Hematopoietic multipotent progenitor cell treated with erythropoietin and hydrocortisone succinate and interleukin-3 and kit ligand, for 8 days (in vitro differentiated cells): ENCODE measurements around the gene SERP1.
A peak's percentile ranks its signal among the peaks of the same experiment; 100 is the strongest.
"Not testable (repeated sequence)": the region's sequence is repeated elsewhere in the genome, so short reads cannot be mapped to it uniquely, and the experiment has no call there.

Experiments used
- DNase-seq: peaks from one replicate; pipeline ENCODE4 v3.0.0-alpha.2; 2015

Gene SERP1

DNA sequence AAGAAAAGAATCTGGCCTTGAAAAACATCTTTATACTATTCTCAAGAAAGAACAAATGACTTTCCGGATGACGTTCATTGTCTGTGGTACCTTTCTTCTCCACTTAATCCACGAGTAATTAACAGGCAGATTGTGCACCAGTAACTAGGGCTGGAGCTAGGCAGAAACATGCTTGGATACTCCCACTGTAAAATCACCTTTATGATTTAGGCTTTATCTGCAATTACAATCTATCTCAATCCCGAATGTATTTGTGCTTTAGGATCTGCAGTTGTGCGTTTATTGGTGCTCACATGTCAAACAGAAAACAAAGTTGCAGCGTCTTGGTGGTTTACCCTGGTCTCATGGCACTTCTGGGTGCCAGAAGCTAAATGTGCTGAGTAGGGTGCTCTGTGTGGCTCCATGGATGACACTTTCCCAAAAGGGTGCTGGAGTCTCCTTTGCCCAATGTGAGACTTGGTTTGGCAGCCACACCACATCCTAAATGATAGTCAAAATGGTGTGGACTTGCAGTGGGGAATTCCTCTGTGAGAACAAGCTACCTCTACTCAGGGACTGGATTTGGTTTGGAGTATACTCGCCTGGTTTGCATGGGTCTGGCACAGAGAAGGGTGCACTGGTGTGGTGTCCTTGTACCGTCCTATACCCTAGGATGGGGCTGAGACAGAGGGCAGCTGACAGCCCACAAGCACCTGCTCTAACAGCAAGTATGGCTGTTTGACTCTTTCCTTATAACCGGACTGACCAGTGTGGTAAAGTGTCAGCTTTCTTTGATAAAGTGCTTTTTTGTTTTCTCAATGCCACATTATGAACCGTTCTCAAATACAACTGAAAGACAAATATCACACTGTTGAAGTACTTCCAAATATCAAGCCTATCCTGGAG lies 7.7 kb downstream of the SERP1 start:
- no peak for DNase-seq

DNA sequence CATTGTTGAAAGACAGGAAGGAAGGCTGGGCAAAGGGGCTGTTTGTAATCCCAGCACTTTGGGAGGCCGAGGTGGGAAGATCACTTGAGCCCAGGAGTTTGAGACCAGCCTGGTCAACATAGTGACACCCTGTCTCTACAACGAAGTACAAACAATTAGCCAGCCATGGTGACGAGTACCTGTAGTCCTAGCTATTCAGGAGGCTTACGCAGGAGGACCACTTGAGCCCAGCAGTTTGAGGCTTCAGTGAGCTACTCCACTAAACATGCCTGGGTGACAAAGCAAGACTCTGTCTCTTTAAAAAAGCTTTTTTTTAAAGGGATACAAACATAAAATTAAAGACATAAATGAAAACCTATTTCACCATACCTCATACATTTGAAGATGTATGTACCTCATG lies 11.1 kb downstream of the SERP1 start:
- no peak for DNase-seq

DNA sequence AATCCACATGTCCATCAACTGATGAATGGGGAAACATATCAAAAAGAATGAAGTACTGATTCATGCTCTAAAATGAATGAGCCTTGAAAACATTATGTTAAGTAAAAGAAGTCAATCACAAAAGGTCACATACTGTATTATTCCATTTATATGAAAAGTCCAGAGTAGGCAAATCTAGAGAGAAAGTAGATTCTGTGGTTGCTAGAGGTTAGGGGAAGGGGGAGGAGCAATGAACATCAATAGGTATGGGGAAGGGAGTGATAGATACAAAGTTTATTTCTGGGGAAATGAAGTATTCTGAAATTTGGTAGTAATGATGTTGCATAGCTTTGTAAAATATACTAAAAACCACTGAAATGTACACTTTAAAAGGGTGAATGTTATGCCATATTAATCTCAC lies 14.5 kb downstream of the SERP1 start:
- no peak for DNase-seq

DNA sequence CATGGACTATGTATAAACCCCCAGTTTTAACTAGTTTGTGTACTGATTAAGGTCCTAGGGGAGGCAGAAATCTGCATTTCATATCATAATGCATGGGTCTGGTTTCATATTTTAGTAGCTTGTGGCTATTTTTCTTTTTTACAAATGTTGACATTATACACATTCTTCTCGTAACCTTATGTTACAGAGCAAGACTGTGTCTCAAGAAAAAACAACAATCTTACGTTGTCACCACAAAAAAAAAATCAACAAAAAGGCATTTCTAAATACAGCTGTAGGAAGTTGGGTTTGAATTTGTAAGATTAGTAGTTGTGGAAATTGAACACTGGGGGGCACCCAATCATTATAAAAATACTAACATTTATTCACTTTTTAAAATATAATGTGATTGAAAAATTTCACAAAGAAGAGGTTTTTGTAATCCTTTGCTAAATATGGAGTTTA lies 17.9 kb downstream of the SERP1 start:
- peak; percentile 54 for DNase-seq

DNA sequence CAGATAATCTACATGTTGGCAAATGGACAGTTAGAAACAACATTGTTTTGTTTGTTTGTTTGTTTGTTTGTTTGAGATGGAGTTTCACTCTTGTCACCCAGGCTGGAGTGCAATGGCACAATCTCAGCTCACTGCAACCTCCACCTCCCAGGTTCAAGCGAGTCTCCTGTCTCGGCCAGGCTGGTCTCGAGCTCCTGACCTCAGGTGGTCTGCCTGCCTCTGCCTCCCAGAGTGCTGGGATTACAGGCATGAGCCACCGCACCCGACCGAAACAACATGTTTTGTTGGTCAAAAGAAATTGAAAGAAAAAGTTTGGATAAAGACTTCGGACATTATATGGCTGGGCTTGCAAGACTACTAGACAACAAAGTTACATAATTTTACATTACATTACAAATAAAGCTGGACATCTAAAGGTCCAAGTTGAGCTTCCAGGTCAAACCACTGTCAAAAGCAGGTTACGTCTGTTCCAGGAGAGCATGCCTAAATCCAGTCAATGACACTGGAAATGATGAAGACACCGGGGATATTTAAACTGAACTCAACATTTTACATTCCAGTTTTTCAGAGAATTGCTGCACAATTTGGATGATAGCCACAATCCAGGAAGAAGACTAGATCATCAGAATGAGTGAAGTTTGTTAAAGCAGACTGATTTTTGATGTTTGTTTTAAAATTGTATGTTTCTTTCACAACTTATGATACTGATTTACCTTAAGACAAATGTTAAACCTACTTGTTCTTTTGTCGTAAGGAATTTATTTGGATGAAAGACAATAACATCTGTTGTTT lies 18.6 kb downstream of the SERP1 start:
- no peak for DNase-seq

DNA sequence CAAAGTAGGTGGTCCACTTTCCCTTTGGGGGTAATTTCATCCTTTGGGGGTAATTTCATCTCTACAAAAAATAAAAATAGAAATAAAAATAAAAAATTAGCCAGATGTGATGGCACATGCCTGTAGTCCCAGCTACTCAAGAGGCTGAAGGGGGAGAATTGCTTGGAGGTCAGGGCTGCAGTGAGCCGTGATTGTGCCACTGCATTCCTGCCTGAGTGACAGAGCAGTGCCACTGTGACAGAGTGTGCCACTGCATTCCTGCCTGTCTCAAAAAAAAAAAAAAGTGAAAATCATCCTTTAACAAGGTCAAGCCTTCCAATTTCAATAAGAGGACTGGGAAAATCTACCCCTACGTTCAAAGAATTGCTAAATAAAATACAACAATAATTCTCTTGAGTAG lies 22.8 kb downstream of the SERP1 start:
- no peak for DNase-seq

DNA sequence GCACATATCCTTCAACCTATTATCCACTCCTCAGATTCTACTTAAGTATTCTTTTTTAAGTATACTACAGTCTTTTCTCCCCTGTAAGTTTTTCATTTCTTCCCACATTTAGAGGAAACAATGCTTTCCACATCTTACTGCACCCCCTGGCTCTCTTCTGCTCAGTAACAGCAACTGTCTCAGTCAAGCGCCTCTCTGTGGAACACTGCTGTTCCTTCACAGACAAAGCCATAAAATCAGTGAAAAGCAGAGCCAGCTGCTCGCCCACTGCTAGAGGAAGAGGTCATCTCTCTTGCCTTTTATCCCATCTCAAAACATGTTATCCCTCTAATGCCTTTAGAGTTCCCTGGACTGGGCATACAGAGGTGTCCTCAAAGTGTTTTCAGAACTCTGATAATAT lies 24.8 kb downstream of the SERP1 start:
- no peak for DNase-seq

GRCh38 chr3:150520408-150520807 lies 25.9 kb downstream of the SERP1 start:
- DNase-seq, result no peak

GRCh38 chr3:150519026-150519425 lies 27.3 kb downstream of the SERP1 start:
- no peak for DNase-seq

DNA sequence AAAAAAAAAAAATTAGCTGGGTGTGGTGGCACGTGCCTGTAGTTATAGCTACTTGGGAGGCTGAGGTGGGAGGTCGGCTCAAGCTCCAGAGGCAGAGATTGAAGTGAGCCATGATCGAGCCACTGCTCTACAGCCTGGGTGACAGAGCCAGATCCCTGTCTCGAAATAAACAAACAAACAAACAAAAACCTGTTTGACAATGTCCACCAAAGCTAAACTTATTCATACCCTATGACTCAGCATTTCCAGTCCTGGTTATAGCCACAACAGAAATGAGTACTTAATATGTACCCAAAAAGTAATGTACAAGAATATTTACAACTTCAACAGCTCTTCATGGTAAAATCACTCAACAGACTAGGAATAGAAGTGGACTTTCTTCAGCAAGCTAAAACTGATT lies 31.1 kb downstream of the SERP1 start:
- DNase-seq, result no peak

- DNase-seq, result no peak
Observed at GRCh38 chr3:150511122-150511821, 35.0 kb downstream of the SERP1 start.

DNA sequence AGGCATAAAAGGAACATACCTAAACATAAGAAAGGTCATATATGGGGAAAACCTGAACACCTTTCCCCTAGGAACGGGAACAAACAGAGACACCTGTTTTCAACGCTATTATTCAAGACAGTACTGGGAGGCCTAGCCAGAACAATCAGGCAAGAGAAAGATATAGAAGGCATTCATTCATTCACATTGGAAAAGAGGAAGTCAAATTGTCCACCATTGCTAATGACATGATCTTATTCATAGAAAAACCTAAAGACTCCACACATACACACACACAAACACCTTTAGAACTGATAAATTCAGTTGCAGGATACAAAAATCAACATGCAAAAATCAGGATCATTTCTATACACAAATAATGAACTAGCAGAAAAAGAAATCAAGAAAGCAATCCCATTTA lies 36.5 kb downstream of the SERP1 start:
- DNase-seq, result no peak

GRCh38 chr3:150508401-150508800 lies 37.9 kb downstream of the SERP1 start:
- no peak for DNase-seq

GRCh38 chr3:150504483-150504882 lies 41.8 kb downstream of the SERP1 start:
- DNase-seq, result no peak

- no peak for DNase-seq
Observed at GRCh38 chr3:150503402-150504099, 42.7 kb downstream of the SERP1 start.

DNA sequence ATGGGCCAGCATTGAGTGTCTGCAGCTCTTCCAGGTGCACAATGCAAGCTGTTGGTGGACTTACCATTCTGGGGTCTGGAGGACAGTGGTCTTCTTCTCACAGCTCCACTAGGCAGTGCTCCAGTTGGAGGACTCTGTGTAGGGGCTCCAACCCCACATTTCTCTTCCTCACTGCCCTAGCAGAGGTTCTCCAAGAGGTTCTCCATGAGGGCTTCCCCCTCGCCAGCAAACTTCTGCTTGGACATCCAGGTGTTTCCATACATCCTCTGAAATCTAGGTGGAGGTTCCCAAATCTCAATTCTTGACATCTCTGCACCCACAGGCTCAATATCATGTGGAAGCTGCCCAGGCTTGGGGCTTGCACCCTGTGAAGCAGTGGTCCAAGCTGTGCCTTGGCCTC lies 45.3 kb downstream of the SERP1 start:
- DNase-seq, result not testable (repeated sequence)

DNA sequence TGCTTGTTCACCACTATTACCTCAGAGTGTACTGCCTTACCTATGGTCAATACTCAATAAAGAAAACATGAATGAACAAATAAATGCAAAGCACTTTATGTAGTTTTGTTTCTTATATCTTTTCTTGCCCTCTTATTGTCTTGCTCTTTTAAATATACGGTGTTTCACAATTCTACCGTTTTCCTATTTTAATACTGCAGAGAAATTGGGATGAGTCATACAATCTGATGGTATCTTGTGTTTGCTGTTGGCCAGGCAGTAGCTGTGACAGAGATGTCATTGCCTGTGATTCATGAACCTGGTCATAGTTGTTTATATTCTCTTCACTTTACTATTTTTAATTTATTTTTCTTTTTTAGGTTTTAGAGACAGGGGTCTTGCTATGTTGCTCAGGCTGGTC lies 48.3 kb downstream of the SERP1 start:
- peak; percentile 37 for DNase-seq

- DNase-seq, result peak; percentile 82
Observed at GRCh38 chr3:150495563-150496168, 50.6 kb downstream of the SERP1 start.

DNA sequence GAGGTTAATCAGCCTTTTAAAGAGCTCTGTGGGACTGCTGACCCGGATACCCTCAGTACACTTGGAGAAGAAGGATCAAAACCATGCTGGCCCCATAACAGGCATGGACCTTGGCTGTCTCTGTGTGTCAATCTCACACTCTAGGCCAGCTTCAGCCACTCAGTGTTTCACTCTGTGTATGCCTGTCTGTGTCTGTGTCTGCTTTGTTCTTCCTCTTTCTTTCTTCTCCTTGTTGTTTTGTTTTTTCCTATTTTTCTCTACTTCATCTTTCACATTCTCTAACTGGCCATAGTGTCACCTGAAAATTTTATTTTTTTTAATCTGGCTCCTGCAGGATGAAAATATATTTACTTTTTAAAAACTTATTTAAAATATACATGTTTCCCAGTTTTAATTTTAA lies 51.1 kb downstream of the SERP1 start:
- peak; percentile 23 for DNase-seq

DNA sequence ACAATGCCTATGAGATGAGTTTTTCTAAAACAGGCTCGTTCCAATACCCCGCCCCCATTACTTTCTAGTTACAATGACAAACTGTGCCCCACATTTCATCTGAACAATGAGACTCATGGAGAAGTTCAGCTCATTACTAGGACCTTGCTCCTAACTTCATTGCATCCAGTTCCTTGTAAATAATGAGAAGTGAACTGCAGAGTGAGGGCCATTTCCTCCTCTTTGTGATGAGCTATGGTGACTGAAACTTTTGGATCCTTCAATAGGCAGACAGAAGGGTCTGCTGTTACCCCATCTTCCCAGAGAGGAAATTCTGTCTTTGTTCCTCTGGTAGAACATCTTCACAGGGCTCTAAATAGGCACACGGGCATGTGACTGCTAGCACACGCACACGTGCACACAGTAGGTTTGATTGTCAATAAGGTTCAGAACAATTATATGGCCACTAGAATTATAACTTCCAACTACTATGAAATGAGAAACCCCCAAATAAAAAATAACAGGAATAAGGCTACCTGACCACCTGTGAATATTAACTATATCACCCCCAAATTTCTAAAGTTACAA lies 51.8 kb downstream of the SERP1 start:
- no peak for DNase-seq
